SK-N-MC (cell line): ENCODE measurements around the gene LCOR.
"Not testable (repeated sequence)": the region's sequence is repeated elsewhere in the genome, so short reads cannot be mapped to it uniquely, and the experiment has no call there.

Experiments used
- EZH2 ChIP-seq: fragments of 200-600 bp; sonication (generic); IDR thresholded peaks from one replicate; pipeline ENCODE4 v1.6.1; 2017; ENCODE audit warnings: antibody characterized with exemption
- FOXP2 ChIP-seq: optimal IDR thresholded peaks from 2 replicates; pipeline ENCODE3; 2011; ENCODE audit warnings: mild to moderate bottlenecking, moderate library complexity; ENCODE audit not compliant: insufficient read depth; ENCODE audit errors: extremely low read length, control extremely low read depth
- POLR2AphosphoS5 ChIP-seq: IDR thresholded peaks from 2 replicates; pipeline ENCODE4 v1.6.1; 2012; ENCODE audit warnings: mild to moderate bottlenecking, low read depth, low read length, borderline replicate concordance

GRCh38 chr10:96943161-96943560 lies 111.1 kb downstream of the LCOR start:
- not testable (repeated sequence) for TF ChIP-seq FOXP2, EZH2, POLR2AphosphoS5
